NCI-H2107 (cell line): ENCODE data around the gene ZNF474.

Experiments used
- DNase-seq: peaks from one replicate; lab custom pipeline; 2025; lab: John Stamatoyannopoulos, UW

ZNF474 gene

DNA sequence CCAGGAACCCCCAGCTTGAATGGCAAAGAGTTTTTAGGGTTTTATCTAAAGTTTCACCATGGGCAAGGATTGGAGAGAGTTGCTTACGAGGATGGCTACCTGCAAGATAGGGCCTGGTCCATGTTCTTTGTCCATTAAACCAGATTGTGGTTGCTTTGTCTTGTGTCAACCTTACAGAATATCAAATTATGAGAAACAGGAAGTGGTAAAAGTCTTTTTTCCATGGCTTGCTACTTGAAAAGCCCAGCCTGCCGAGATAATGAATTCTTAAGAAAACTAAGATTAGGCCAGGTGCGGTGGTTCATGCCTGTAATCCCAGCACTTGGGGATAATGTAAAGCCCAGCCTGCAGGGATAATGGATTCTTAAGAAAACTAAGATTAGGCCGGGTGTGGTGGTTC, 24.4 kb downstream of the ZNF474 start:
- no peak for DNase-seq

DNA sequence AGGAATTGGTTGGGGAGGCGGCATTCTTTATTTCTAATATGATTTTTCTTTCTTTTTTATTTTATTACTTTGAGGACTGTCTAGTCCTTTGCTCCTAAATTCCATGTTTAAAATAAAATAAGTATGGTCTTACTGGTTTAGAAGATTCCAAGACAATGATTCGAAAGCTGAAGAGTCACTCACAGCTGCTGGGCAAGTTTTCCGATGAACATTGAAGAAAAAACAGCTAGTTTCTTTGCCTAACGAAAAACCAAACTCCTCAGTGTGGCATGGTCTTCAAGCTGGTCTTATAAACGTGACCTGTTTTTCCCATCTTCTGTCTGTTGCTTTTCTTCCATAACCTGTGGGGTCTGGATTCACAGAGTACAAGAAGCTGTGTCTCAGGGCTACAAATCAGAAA, 25.1 kb downstream of the ZNF474 start:
- DNase-seq, result no peak

DNA sequence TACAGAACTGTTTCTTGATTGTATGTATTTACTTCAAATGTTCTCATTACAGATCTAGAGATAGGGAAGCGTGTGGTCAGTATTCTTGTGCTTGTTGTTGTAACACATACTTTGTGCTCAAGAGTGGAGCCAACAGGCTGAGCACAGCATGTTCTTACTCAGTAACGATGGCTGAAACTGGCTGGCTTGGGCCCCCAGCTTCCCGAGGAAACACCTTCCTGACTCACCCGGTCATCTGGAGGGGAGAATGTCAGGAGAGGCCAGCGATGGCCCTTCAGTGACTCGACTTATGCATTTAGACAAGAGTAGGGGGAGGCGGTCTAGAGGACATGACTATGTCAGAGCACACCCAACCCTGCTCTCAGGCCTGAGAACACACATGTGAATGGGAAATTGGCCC, 25.6 kb downstream of the ZNF474 start:
- DNase-seq, result no peak

DNA sequence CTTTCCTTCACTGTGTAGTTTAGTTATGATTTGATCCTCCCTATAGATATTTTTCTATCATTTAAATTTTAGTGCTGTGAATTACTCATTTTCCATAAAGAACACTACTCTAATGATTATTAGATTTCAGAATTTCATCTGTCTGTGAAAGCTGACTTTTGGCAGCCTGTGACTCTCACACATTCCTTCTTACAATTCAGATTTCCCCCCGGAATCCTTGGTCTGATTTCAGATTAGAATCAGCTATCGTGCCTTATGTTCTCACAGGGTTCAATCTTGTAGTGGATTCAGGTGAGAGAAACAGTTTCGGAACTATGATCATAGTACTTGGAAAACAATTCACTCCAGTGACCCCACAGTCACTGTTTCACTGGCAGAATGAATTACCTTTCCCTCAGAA, 26.2 kb downstream of the ZNF474 start:
- DNase-seq, result no peak

DNA sequence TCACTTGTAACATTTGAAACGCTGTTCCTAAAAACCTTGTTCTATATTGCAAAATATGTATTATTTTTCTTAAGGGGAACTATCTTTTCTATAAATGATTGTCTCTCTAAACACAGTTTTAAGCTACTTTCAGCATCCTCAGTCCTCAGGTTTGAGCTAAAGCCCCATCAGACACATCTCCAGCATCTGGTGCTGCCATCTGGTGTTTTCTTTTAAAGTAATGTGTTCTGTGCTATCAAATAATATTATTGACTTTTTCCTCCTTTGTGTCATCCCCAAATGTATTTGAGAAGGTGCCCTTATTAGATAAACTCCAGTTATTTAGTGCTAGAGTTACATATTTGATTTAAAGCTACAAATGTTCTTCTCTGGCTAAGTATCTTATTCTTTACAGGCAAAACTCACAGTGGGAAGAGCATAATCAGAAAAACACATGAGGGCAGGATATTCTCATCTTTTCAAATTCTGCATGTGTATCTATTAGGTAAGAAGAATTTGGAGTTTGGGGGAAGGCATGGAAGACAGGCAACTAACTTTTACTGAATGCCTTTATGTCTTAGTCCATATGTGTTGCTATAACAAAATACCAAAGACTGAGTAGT, 27.5 kb downstream of the ZNF474 start:
- no peak for DNase-seq

DNA sequence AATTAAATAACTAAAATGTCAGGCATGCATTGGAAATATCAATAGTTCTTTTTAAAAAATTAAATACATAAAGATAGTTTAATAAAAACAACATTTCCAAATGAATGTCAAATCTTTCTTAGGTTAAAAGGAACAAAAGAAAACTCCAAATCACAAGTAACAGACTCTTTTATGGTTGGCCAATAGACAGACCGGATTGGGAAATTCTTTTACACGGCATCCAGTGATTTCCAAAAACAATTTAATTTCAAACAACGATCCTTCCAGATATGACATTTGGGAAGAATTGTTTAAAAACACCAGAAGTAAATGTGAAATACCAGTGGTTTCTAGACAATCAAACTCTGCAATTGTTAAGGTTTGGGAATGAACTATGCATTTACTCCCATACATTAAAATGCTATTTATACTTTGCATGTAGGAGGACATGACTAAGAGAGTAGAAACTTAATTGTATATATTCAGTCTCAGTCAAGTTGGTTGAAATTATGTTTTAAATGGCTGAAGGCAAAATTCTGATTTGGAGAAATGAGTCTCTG, 32.8 kb downstream of the ZNF474 start:
- no peak for DNase-seq

DNA sequence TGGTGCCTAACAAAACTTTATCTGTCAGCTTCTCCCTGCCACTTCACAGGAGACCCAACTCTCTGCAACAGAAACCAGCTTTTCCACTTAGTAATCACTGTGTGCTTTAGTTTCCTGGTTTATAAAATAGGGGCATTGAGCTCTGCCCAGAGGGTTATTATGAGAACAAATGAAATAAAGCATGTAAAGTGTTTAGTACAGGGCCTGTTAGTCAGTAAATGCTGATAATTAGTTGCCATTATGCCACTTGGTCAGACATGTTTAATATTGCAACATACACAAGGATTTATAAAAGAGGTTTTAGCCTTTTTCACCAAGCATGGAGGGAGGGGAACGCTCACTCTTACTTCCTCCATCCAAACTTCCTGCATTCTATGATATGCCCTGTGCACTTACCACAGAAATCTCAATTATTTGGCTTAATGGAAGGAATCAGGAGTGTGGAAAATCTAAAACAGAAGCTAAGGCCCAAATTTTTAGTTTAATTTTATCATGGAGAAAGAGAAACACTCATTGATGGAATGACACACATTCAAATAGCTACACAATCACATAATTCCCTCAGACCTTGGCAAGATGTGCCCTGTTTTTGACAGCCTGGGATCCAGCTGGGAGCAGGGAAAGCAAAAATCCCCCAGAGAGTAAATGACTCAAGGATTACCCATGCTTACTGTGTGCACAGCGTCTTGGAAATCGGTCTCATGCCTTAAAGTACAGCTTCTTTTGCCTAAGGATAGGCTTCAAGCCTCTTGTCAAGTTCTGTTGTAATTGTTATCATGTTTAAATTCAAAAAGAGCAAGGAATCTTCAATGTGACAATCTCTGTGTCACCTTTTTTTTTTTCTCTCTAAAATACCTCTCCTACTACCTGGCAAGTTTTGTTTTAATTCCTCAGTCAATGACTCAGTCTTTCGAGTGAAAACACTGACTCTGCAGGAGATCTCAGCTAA, 34.0 kb downstream of the ZNF474 start:
- no peak for DNase-seq

DNA sequence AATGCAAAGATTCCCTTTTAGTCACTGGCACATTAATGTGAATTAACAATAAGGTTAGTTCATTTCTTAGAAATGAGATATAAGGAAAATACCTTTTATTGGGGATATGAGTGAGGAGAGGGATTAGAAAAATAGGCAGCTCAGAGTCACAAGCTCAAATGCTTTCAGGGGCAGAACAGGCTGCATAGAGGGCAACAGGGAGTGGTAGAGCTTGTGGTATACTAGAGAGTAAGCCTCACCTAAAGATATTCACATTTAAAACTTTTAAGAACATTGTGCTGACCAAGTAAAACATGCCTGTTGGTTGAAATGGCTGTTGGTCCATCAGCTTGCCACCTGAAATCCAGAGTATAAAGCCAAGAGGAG, 34.7 kb downstream of the ZNF474 start:
- no peak for DNase-seq

DNA sequence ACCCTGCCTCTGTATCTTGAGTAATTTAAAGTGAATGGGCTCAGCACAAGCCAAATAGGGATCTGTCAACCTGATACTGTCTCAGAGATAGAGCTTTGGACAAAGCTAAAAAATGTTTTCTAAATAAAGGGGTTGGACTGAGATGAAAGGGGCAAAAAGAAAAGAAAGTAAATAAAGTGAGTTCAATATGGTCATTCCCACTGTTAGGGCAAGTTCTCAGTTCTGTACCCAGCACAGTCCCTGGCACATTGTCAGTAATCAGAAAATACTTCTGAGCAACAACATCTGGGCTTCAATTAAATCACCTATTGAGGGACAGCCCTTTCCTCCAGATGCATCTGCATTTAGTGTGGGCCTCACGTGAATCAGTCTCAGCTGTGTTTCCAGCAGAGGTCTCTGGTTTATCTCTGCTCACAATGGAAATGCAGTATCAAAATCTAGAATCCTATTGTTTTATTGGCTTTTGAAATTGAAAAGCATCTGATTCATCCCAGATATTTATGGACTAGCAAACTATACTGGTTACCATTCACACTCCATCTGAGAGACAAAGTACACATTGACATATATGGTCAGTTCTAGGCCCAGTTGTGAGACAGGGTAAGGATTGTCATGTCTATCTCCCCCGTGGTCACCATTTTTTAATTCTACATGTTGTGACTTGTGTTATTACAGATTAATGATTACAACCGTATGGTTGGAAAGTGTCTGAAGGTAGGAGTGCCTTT, 35.6 kb downstream of the ZNF474 start:
- no peak for DNase-seq

DNA sequence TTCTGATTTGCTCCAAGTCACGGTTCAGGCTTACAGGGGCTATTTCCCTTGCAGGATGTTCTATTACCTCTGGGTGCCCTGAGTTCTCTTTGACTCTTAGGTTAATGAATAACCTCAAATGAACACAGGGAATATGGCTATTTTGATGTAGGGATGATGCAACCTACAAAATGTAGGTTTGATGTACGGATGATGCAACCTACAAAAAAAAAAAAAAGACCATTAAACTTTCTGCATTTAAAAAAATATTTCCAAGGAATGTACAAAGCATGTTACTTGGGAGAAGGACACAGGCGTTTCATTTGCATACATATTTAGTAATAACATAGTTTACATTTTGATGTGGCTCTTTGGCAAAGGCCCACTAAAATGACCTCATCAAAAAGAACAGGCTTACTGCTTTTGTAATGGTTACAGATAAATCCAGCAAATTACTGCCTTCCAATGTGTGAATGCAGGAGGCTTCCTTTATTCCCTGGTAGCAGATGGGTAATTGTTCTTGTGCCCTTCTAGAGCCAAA, 36.3 kb downstream of the ZNF474 start:
- no peak for DNase-seq

DNA sequence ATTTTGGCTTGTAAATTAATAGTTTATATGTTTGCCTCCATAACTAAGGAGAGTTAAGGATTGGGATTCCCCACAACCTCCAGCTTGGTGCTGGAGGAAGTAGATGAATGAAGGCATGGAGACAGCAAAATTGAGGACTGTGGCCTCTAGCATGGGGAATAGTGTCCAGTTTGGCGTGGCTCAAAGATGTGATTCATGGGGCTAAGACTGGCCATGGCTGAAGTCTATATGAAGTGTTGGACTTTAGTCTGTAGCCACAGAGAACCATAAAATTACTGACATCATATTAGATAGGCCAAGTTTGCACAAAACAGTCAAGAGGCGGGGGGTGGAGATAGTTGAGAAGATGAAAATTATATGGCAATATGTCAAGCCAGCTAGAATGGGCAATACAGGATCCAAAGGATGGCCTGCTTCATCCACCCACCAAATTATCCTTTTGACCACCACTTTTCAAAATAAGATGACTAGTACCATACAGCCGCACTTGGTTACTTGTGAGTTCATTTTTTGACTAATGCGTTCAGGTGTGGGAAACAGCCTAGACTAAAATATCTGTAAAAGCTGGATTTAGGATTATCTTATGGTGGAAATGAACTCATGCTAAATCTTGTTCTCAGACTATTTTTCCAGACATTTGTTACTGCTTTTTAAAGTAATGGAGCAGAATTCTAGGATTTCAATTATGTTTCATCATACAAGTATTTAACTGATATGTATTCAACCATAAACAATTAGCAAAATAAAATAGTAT, 40.2 kb downstream of the ZNF474 start:
- no peak for DNase-seq

DNA sequence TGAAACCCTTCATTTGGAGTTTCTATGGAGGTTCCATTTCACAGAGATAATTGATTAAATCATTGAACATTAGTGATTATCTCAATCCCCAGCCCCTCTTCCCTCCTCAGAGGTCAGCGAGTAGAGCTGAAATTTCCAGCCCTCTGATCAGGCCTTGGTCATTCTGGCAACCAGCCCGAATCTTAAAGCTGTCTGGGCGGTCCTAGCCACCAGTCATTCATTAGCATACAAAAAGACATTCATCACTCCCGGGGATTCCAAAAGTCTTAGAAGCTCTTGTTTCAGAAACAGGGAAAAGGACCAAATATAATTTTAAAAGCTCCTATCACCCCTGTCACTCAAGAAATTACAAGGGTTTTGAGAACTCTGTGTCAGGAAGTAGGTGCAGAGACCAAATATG, 41.3 kb downstream of the ZNF474 start:
- DNase-seq, result no peak

GRCh38 chr5:122172207-122172606, 42.9 kb downstream of the ZNF474 start:
- DNase-seq, result no peak

DNA sequence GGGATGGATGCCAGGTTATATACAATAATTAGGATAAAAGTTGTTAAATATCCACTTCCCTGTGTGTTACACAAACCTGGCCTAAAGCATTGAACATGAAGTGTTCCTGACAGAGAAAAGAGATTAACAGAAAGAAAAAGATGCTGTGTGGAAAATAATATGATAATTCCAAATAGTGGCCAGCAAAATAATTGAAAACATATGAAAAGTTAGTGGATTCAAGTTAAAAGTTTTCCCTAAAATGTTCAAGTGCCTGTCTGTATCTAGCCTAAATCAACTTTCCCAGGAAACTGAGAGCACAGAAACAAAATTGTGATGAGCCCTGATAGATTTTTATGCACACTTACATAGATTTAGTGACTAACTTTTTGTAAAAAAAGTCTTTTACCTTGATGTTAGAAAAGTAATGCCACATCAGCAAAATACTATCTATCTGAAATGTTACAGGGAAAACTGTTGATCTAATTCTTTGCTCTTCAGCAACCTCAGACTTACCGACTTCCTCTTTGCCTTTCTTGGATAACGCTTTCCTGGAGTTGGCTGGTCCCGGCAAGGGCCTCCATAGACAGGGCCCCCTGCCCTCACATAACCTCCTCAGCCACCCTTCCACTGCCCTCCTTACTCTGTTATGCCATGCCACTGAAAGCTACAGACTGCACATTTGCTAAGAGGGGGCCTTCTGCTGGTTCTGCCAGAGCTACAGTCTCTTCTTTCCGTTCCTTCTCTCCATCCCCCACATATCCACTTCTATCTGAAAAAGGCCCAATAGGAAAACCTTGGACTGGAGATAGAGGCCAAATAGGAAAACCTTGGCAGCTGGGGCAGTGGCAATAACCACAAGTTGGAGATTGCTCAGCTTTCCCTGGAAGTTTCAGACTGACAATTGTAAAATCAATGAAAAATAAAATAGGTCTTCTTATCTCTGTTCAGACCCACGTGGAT, 44.4 kb downstream of the ZNF474 start:
- no peak for DNase-seq

GRCh38 chr5:122175091-122175490, 45.7 kb downstream of the ZNF474 start:
- DNase-seq, result no peak

DNA sequence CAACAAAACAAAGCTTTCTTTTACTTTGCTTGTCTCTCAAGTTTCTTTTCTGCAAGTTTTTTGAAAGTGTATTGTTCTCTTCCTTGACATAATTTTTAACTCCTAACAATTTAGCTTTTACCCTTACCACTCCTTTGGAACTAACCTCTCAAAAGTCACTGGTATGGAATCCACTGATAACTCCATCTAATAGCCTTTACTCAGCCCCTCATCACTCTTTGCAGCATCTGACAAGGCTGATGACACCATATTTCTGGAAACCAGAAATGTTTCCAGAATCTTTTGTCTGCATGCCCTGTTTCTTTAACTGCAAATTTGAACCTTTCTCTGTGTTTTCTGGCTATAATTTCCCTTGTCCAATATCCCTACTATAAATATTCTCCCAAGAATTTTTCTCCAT, 46.5 kb downstream of the ZNF474 start:
- no peak for DNase-seq

GRCh38 chr5:122177161-122177560, 47.8 kb downstream of the ZNF474 start:
- no peak for DNase-seq

DNA sequence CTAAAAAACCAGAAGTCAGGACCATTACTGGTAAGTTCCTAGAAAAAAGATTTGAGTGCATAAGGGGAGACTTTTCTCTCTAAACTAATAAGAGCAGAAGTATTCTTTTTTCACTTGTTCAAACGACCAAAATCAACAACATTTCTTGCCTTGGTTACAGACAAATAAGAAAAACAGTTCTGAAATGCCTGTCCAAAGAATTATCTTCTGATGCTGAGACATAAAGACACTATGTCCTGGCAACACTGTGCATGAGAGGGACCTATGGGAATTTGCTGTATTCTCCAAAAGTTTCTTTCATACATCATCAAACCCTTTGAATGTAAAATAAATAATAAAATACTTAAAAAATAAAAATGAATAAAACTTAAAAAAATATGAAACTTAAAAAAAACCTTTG, 50.4 kb downstream of the ZNF474 start:
- no peak for DNase-seq

GRCh38 chr5:122180146-122180712, 50.9 kb downstream of the ZNF474 start:
- no peak for DNase-seq

GRCh38 chr5:122180863-122181548, 51.7 kb downstream of the ZNF474 start:
- no peak for DNase-seq
